Brain microvascular endothelial cell (primary cell): ENCODE results near the gene OR52W1.

Experiments
- DNase-seq: peaks from one replicate; pipeline ENCODE4 v3.0.0-alpha.2; 2020
- H3K27ac ChIP-seq: fragments of 250-450 bp; sonication (Bioruptor Pico); 2 replicates; pipeline ENCODE4 v1.5.1; 2020; ENCODE audit warnings: mild to moderate bottlenecking, moderate library complexity
- H3K27me3 ChIP-seq: fragments of 250-450 bp; sonication (Bioruptor Pico); replicated peaks from 2 replicates; pipeline ENCODE4 v1.5.1; 2020; ENCODE audit warnings: mild to moderate bottlenecking
- H3K36me3 ChIP-seq: fragments of 250-450 bp; sonication (Bioruptor Pico); replicated peaks from 2 replicates; pipeline ENCODE4 v1.5.1; 2020; ENCODE audit warnings: mild to moderate bottlenecking
- H3K4me3 ChIP-seq: 2 replicates; pipeline ENCODE4 v1.5.1; 2011; ENCODE audit warnings: low read depth, mild to moderate bottlenecking, control low read depth, low read length, moderate library complexity
- CTCF ChIP-seq: IDR thresholded peaks from 2 replicates; pipeline ENCODE4 v1.5.1; 2011; ENCODE audit warnings: low read depth, mild to moderate bottlenecking, moderate library complexity, low read length, control low read depth, inconsistent platforms; ENCODE audit errors: missing control alignments
- in situ Hi-C: cut with HindIII; loops from 2 replicates; pipeline ENCODE4 v1.10.0; 2017; ENCODE audit warnings: low sequenced_read_pairs, low pct_ligation_motif_present

Gene OR52W1

DNA sequence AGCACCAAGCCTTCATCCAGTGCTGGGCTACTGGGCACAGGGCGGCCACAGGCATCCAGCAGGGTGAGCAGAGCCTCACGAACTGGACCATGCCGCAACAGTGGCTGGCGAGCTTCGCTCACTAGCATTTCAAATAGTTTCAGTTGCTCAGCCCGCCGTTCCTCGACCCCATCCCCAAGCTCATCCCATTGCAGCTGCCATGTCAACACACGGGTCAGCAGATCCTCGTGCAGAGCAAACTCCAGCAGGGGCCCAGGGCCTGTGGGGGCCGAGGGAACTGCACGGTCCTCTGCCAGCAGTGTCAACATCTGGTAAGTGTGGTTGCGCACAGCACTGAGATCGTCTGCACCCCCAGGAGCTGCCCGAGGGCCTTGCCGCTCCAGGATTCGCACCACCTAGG lies 24.8 kb downstream of the OR52W1 start:
- Histone ChIP-seq H3K27me3 (no peaks in the 10 kb centered on the region), H3K4me3 (no peak overlapping the region), H3K36me3 (peaks cover 21% of the 10 kb centered on the region), H3K27ac (no peak overlapping the region)
- in situ Hi-C loops, result no loop called here
- DNase-seq, result no peak
- no peak for TF ChIP-seq CTCF

DNA sequence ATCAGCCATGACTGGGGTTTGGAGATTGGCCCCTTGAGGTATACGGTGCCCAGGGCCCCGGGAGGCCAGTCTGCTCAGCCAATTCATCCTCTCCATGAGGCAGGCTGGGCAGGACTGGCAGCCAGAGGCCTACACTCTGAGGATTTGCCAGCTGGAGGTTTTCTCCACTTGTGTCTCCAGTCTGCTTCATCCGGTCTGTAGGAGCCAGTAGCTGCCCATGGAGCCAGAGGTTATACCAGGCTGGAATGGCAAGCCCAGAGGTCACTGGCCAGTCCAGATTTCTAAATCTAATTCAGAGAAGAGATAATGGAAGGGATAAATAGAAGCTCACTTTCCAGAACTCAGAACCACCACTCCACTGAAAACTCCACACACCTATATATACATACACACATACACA lies 25.4 kb downstream of the OR52W1 start:
- Histone ChIP-seq H3K36me3 (peaks cover 18% of the 10 kb centered on the region), H3K27me3 (no peaks in the 10 kb centered on the region), H3K27ac (no peak overlapping the region), H3K4me3 (no peak overlapping the region)
- no peak for DNase-seq
- in situ Hi-C loops, result no loop called here
- TF ChIP-seq CTCF, result no peak

GRCh38 chr11:6225024-6225423 lies 26.0 kb downstream of the OR52W1 start:
- in situ Hi-C loops, result no loop called here
- DNase-seq, result no peak
- no peaks in the 10 kb centered on the region for H3K27me3 ChIP-seq
- no peak overlapping the region for H3K27ac ChIP-seq
- H3K4me3 ChIP-seq, result no peak overlapping the region
- no peak for TF ChIP-seq CTCF
- peaks cover 18% of the 10 kb centered on the region for H3K36me3 ChIP-seq

- no peak for TF ChIP-seq CTCF
- Histone ChIP-seq H3K36me3 (peaks cover 18% of the 10 kb centered on the region), H3K27ac (no peak overlapping the region), H3K4me3 (no peak overlapping the region), H3K27me3 (no peaks in the 10 kb centered on the region)
- in situ Hi-C loops, result no loop called here
- DNase-seq, result no peak
These were observed 26.9 kb downstream of the OR52W1 start for GRCh38 chr11:6225896-6226295.

GRCh38 chr11:6228520-6228919 lies 29.5 kb downstream of the OR52W1 start:
- in situ Hi-C loops, result no loop called here
- Histone ChIP-seq H3K27ac (no peak overlapping the region), H3K27me3 (no peaks in the 10 kb centered on the region), H3K36me3 (peaks cover 2% of the 10 kb centered on the region), H3K4me3 (no peak overlapping the region)
- no peak for DNase-seq
- no peak for TF ChIP-seq CTCF

GRCh38 chr11:6229911-6230310 lies 30.9 kb downstream of the OR52W1 start:
- Histone ChIP-seq H3K4me3 (no peak overlapping the region), H3K27ac (no peak overlapping the region), H3K27me3 (no peaks in the 10 kb centered on the region), H3K36me3 (no peaks in the 10 kb centered on the region)
- DNase-seq, result no peak
- TF ChIP-seq CTCF, result no peak
- in situ Hi-C loops, result no loop called here
